NCI-H510A (cell line): ENCODE data around the gene STAMBP.
"Not testable (repeated sequence)": the region's sequence is repeated elsewhere in the genome, so short reads cannot be mapped to it uniquely, and the experiment has no call there.

Source experiments
- DNase-seq: peaks from one replicate; lab custom pipeline; 2025; lab: John Stamatoyannopoulos, UW

The STAMBP gene

GRCh38 chr2:73828818-73829570, at the start of gene STAMBP:
STAMBP (plus strand) TSS chr2:73828961; CDS start chr2:73830857, 1,896 bp downstream.
- DNase-seq, result peak; percentile 94

GRCh38 chr2:73779467-73780236, 49.1 kb upstream of the STAMBP start, which contains the start of gene DUSP11:
DUSP11 (minus strand) TSS chr2:73780103; CDS start chr2:73779974, 129 bp downstream.
- peak; percentile 72 for DNase-seq

GRCh38 chr2:73780237-73780582, 48.6 kb upstream of the STAMBP start:
- no peak for DNase-seq

GRCh38 chr2:73783402-73783801, 45.4 kb upstream of the STAMBP start:
- not testable (repeated sequence) for DNase-seq

GRCh38 chr2:73783883-73784282, 44.9 kb upstream of the STAMBP start, which contains the start of gene C2orf78:
C2orf78 (plus strand) TSS chr2:73784183; CDS start chr2:73784310, 127 bp downstream.
- DNase-seq, result not testable (repeated sequence)

GRCh38 chr2:73811878-73812277, 16.9 kb upstream of the STAMBP start:
- no peak for DNase-seq

GRCh38 chr2:73812635-73813034, 16.1 kb upstream of the STAMBP start:
- DNase-seq, result no peak

- no peak for DNase-seq
Observed at GRCh38 chr2:73818296-73818695, 10.5 kb upstream of the STAMBP start.

GRCh38 chr2:73821227-73821626, 7.5 kb upstream of the STAMBP start:
- DNase-seq, result no peak

GRCh38 chr2:73821669-73822068, 7.1 kb upstream of the STAMBP start:
- DNase-seq, result no peak

GRCh38 chr2:73822276-73822675, 6.5 kb upstream of the STAMBP start:
- DNase-seq, result no peak

- no peak for DNase-seq
Observed at GRCh38 chr2:73822991-73823390, 5.8 kb upstream of the STAMBP start.

- DNase-seq, result no peak
Observed at GRCh38 chr2:73823416-73823815, 5.3 kb upstream of the STAMBP start.

- no peak for DNase-seq
Observed at GRCh38 chr2:73823916-73824523, 4.7 kb upstream of the STAMBP start.

GRCh38 chr2:73825408-73825807, 3.4 kb upstream of the STAMBP start:
- no peak for DNase-seq

GRCh38 chr2:73827018-73827417, 1.7 kb upstream of the STAMBP start:
- no peak for DNase-seq

- no peak for DNase-seq
Observed at GRCh38 chr2:73827660-73828388, 937 bp upstream of the STAMBP start.

GRCh38 chr2:73828389-73828817, 358 bp upstream of the STAMBP start:
- DNase-seq, result no peak

- DNase-seq, result no peak
Observed at GRCh38 chr2:73830871-73831401, 2.2 kb downstream of the STAMBP start.

- DNase-seq, result no peak
Observed at GRCh38 chr2:73832930-73833329, 4.2 kb downstream of the STAMBP start.

- DNase-seq, result no peak
Observed at GRCh38 chr2:73836141-73836943, 7.6 kb downstream of the STAMBP start.
